Measurements from ENCODE around the gene ZNF91. TPM values are rescaled to one million over a fixed set of nuclear protein-coding genes. Genes with fewer than 3 reads are reported as not detected.
"Not testable (repeated sequence)": the region's sequence is repeated elsewhere in the genome, so short reads cannot be mapped to it uniquely, and the experiment has no call there.

ZNF91 gene
- total RNA-seq, 1 donor from 2014 or later: 7.9 TPM

DNA sequence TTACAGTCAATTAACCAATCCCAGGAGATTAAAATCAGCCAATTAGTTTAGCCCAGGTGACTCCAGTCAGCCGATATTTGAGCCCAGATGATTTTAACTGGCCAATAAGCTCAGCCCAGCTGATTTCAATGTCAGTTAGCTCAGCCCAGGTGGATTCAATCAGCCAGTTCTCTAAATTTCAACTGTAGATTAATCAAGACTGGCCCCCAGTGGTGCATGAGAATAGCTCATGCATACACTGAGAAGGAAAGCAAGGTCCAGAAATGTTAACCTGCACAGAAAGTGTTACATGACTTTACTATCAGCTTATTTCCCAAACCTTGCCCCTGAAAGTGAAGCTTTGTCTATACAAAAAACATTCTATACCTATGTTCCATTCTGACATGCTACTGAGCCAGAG is 89.7 kb downstream of the ZNF91 start:
- DNase-seq (ENCODE audit: low read depth): no peak
- Histone ChIP-seq H3K4me3 (ENCODE audit: low read depth, low read length) (no peak overlapping the region), H3K36me3 (ENCODE audit: control insufficient read depth, insufficient read depth, low read length) (no peaks in the 10 kb centered on the region), H3K27me3 (ENCODE audit: control insufficient read depth, insufficient read depth, low read length) (no peaks in the 10 kb centered on the region)
- TF ChIP-seq, protein P1, sequence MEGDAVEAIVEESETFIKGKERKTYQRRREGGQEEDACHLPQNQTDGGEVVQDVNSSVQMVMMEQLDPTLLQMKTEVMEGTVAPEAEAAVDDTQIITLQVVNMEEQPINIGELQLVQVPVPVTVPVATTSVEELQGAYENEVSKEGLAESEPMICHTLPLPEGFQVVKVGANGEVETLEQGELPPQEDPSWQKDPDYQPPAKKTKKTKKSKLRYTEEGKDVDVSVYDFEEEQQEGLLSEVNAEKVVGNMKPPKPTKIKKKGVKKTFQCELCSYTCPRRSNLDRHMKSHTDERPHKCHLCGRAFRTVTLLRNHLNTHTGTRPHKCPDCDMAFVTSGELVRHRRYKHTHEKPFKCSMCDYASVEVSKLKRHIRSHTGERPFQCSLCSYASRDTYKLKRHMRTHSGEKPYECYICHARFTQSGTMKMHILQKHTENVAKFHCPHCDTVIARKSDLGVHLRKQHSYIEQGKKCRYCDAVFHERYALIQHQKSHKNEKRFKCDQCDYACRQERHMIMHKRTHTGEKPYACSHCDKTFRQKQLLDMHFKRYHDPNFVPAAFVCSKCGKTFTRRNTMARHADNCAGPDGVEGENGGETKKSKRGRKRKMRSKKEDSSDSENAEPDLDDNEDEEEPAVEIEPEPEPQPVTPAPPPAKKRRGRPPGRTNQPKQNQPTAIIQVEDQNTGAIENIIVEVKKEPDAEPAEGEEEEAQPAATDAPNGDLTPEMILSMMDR (IDR thresholded peaks at IDR 0.05; ENCODE audit: insufficient read depth, low read length, severe bottlenecking): peak; percentile 9
- peak; percentile 18 for FAIRE-seq

DNA sequence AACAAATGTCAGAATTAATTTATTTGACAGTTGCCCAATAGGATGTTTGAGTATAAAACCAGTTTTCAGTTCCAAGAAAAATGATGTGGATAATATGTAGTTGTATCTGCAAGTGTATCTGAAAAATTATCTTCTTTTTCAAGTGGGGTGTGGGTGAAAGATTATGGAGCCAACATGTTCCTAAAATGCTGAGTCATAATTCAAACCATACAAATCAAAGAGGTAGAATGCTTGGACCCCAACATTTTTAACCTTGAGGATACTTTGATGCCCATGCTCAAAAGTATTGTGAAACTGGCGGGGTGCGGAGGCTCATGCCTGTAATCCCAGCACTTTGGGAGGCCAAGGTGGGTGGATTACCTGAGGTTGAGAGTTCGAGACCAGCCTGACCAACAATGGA is 91.0 kb downstream of the ZNF91 start:
- FAIRE-seq (no peak), DNase-seq (ENCODE audit: low read depth) (no peak)
- no peak overlapping the region for H3K4me3 ChIP-seq (ENCODE audit: low read depth, low read length)
- no peaks in the 10 kb centered on the region for H3K36me3 ChIP-seq (ENCODE audit: control insufficient read depth, insufficient read depth, low read length)
- no peaks in the 10 kb centered on the region for H3K27me3 ChIP-seq (ENCODE audit: control insufficient read depth, insufficient read depth, low read length)
- TF ChIP-seq, protein P1 (IDR thresholded peaks at IDR 0.05; ENCODE audit: insufficient read depth, low read length, severe bottlenecking): no peak

DNA sequence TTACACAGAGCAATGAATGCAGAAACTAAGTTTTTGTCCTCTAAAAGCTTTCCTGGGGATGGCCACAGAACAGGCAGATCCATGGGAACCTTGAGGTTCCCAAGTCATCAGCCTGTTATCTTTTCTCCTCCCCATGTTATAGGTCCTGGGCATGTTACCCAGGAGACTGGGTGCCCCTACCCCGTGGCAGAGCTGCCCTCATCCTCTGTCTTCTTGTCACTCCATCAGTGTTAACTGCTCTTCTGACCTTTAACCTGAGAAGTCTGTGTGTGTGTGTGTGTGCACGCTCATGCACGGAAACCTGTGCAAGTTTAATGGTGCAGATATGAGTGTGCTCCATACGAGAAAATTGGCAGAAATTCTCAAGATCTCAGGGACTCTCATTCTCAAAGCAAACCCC is 101.1 kb downstream of the ZNF91 start:
- TF ChIP-seq, protein P1 (IDR thresholded peaks at IDR 0.05; ENCODE audit: insufficient read depth, low read length, severe bottlenecking): no peak
- Histone ChIP-seq H3K4me3 (ENCODE audit: low read depth, low read length) (no peak overlapping the region), H3K27me3 (ENCODE audit: control insufficient read depth, insufficient read depth, low read length) (no peaks in the 10 kb centered on the region), H3K36me3 (ENCODE audit: control insufficient read depth, insufficient read depth, low read length) (no peaks in the 10 kb centered on the region)
- FAIRE-seq: no peak
- no peak for DNase-seq (ENCODE audit: low read depth)

DNA sequence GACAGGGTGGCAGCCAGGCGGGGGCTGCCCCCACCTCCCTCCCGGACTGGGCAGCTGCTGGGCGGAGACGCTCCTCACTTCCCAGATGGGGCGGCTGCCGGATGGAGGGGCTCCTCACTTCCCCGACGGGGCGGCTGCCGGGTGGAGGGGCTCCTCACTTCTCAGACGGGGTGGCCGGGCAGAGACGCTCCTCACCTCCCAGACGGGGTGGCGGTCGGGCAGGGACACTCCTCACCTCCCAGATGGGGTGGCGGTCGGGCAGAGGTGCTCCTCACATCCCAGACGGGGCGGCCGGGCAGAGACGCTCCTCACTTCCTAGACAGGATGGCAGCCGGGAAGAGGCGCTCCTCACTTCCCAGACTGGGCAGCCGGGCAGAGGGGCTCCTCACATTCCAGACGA is 105.3 kb downstream of the ZNF91 start:
- not testable (repeated sequence) for H3K36me3 ChIP-seq (ENCODE audit: control insufficient read depth, insufficient read depth, low read length); H3K27me3 ChIP-seq (ENCODE audit: control insufficient read depth, insufficient read depth, low read length); FAIRE-seq; H3K4me3 ChIP-seq (ENCODE audit: low read depth, low read length); DNase-seq (ENCODE audit: low read depth)

Other genes starting within 250 kb of the ZNF91 start
- 0.79 and 1.9 TPM in 2 replicates for gene ZNF724, start 145.1 kb downstream of the ZNF91 start, total RNA-seq

Measured in bronchial epithelial cell (primary cell).